GM21390 (cell line): Measurements from ENCODE around the gene POLD2.

ENCODE experiments used
- ATAC-seq: cut with Tn5 transposase; IDR thresholded peaks from one replicate; pipeline ENCODE4 v1.9.1; 2021; ENCODE audit not compliant: unreplicated experiment

The POLD2 gene

DNA sequence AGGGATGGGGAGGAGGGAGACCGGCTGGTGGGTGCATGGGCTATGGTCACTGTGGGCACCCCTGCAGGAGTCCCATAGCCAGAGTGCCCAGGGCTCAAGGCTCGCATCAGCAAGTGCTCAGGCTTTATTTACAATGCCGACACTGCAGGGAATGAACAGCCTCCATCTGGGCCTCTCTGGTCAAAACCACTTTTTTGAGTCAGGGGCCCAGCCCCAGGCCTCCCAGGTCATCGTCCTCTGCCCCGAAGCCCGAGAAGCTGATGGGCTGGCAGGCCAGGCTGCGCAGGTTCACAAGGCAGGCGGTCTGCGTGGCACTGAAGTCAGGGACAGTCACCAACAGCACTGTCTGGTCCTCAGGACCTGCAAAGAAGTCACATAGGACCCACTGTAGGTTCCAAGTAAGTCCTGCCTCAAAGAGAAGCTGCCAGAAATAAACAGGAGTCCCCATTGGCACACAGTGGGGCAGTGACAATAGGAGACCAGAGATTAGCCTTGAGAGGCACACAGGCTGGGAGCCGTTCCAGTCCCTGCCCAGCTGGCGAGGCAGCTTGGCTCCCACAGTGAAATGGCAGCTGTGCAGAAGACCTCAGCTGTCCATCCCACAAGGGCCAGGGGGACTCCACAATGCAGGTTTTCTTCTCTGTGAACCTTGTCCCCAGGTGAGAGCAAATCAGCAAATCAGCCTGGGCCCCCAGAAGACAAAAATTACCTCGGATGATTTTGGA is 8.6 kb downstream of the POLD2 start:
- no peak for ATAC-seq

DNA sequence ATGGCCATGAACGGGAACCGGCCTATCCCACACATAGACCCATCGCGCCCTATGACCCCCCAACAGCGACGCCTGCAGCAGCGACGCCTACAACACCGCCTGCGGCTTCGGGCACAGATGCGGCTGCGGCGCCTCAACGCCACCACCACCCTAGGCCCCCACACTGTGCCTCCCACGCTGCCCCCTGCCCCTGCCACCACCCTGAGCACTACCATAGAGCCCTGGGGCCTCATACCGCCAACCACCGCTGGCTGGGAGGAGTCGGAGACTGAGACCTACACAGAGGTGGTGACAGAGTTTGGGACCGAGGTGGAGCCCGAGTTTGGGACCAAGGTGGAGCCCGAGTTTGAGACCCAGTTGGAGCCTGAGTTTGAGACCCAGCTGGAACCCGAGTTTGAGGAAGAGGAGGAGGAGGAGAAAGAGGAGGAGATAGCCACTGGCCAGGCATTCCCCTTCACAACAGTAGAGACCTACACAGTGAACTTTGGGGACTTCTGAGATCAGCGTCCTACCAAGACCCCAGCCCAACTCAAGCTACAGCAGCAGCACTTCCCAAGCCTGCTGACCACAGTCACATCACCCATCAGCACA is 9.5 kb downstream of the POLD2 start:
- ATAC-seq = no peak

DNA sequence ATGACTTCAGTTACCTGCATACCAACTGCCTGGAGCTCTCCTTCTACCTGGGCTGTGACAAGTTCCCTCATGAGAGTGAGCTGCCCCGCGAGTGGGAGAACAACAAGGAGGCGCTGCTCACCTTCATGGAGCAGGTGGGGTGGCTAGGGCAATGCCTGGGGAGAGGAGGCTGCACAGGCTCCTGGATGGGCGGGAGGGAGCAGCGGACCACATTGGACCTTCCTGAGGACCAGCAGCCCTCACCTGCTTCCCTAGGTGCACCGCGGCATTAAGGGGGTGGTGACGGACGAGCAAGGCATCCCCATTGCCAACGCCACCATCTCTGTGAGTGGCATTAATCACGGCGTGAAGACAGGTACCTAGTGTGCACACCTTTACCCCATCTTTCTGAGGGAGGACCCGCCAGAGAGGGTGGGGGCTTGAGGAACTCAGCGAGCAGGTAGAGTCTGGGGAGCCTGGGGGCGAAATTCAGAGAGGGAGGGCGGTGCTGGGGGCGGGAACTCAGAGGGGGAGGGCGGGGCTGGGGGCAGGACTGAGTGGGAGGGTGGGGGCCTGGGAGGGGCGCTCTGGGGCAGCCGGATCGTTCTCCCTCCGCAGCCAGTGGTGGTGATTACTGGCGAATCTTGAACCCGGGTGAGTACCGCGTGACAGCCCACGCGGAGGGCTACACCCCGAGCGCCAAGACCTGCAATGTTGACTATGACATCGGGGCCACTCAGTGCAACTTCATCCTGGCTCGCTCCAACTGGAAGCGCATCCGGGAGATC is 10.2 kb downstream of the POLD2 start:
- no peak for ATAC-seq

DNA sequence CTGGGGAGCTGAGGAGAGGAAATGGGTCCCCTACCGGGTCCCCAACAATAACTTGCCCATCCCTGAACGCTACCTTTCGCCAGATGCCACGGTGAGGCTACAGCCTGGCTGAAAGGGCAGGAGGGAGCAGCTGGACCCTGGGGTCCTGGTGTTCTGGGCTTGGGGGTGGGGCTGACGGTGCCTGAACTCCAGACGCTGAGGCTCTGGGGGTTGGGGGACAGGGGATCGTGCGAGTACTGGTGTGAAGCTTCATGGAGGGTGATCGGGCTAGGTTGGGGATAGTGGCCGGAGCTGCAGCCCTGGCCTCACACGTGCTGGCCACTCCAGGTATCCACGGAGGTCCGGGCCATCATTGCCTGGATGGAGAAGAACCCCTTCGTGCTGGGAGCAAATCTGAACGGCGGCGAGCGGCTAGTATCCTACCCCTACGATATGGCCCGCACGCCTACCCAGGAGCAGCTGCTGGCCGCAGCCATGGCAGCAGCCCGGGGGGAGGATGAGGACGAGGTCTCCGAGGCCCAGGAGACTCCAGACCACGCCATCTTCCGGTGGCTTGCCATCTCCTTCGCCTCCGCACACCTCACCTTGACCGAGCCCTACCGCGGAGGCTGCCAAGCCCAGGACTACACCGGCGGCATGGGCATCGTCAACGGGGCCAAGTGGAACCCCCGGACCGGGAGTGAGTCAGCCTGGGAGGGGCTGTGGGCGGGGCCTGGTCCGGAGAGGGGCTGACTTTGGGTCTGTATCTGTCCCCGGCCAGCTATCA is 10.9 kb downstream of the POLD2 start:
- no peak for ATAC-seq

GRCh38 chr7:44111761-44112160 is 11.6 kb downstream of the POLD2 start:
- ATAC-seq = no peak

DNA sequence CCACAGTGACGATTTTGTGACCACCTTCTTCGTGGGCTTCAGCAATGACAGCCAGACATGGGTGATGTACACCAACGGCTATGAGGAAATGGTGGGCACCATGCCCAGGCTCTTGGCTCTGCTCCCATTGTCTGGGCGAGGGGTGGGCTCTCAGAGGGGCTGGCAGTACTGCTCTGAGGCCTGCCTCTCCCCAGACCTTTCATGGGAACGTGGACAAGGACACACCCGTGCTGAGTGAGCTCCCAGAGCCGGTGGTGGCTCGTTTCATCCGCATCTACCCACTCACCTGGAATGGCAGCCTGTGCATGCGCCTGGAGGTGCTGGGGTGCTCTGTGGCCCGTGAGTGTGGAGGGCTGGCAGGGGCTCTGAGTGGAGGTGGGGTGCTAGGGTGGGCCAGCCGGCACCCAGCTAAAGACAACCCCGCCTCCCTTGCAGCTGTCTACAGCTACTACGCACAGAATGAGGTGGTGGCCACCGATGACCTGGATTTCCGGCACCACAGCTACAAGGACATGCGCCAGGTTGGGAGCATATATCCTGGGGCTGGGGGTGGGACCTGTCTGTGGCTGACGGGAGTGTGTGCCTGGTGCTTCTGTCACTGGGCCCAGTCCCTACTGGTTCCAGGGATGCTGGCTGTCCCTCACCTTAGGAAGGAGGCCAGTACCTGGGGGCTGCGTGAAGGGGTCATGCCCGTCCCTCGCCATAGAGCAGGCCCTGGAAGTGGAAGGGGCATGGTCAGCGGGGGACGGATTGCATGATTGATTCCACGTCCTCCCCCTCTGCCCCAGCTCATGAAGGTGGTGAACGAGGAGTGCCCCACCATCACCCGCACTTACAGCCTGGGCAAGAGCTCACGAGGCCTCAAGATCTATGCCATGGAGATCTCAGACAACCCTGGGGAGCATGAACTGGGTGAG is 12.4 kb downstream of the POLD2 start:
- ATAC-seq = no peak

- ATAC-seq = no peak
Measured at GRCh38 chr7:44109991-44110390, 13.4 kb downstream of the POLD2 start.

- ATAC-seq = no peak
Measured at GRCh38 chr7:44108768-44109750, 14.3 kb downstream of the POLD2 start.

- no peak for ATAC-seq
Measured at GRCh38 chr7:44107961-44108767, 15.2 kb downstream of the POLD2 start.

DNA sequence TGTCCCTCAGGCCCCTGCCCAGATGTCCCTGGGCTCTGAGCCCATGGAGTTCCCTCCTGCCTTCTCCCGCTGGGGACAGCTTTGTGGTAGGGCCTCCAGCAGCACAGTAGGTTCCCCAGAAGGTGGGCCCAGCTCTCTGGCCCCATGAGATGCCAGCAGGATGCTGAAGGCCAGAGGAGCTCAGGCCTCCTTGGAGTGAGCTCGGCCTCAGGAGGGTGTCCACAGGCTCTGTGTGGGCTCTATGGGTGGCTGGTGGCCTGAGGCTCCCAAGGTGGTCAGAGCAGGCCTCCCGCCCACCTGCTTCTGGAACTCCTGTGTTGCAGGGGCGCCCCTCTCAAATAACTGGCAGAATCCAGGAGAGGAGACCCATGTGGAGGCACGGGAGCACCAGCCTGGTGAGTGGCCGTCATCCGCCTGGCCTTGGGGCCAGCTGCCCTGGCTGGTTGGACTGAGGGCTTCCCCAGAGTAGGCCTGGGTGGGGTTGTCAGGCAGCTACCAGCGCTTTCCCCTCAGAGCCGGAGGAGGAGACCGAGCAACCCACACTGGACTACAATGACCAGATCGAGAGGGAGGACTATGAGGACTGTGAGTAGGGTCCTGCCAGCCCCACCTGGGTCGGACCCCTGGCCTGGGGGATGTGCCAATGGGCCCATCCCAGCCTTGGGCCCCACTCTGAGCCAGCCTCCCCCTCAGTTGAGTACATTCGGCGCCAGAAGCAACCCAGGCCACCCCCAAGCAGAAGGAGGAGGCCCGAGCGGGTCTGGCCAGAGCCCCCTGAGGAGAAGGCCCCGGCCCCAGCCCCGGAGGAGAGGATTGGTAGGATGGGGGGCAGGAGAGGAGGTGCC is 16.0 kb downstream of the POLD2 start:
- ATAC-seq = no peak

DNA sequence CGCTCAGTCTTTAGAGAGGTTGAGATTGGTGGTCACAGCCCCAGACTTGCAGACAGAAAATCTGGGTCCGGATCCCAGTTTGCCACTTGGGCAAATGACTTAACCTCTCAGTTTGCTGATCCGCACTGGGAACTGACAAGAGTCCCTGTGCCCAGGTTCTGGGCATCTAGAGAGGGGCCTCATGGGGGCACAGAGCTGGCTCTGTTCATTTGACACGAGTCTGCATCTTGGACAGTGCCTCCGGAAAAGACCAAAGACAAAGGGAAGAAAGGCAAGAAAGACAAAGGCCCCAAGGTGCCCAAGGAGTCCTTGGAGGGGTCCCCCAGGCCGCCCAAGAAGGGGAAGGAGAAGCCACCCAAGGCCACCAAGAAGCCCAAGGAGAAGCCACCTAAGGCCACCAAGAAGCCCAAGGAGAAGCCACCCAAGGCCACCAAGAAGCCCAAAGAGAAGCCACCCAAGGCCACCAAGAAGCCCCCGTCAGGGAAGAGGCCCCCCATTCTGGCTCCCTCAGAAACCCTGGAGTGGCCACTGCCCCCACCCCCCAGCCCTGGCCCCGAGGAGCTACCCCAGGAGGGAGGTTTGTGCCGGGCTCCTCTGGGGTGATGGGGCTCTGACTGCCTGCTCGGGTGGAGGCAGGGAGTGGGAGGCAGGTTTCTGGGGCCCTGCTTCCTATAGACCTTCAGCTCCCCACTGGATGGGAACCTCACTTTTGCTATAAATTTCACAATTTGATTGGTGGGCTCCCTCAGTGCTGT is 16.9 kb downstream of the POLD2 start:
- no peak for ATAC-seq

GRCh38 chr7:44105832-44106231 is 17.5 kb downstream of the POLD2 start:
- ATAC-seq = no peak

- ATAC-seq = no peak
Measured at GRCh38 chr7:44104860-44105771, 18.2 kb downstream of the POLD2 start.

GRCh38 chr7:44103923-44104859 is 19.2 kb downstream of the POLD2 start, which contains the start of gene AEBP1:
AEBP1 (plus strand) TSS chr7:44104345; CDS start chr7:44104666, 321 bp downstream.
- no peak for ATAC-seq

- no peak for ATAC-seq
Measured at GRCh38 chr7:44103566-44103922, 19.8 kb downstream of the POLD2 start.
